ENCODE data around the gene PPARG. TPM values are rescaled to one million over a fixed set of nuclear protein-coding genes. Genes with fewer than 3 reads are reported as not detected.
"Not testable (repeated sequence)": the region's sequence is repeated elsewhere in the genome, so short reads cannot be mapped to it uniquely, and the experiment has no call there.

PPARG gene
- total RNA-seq, 1 donor: 4.7 TPM

- no peak for DNase-seq (ENCODE audit: low read depth)
- no peak for TF ChIP-seq CTCF (IDR thresholded peaks at IDR 0.05; ENCODE audit: insufficient read depth, low read depth, low read length)
Measured at GRCh38 chr3:12267376-12268030, 21.4 kb upstream of the PPARG start.

GRCh38 chr3:12268049-12268735, 20.7 kb upstream of the PPARG start:
- peak; percentile 46 for DNase-seq (ENCODE audit: low read depth)
- TF ChIP-seq CTCF (IDR thresholded peaks at IDR 0.05; ENCODE audit: insufficient read depth, low read depth, low read length): no peak
- no peak overlapping the region for H3K4me3 ChIP-seq (ENCODE audit: low read depth, low read length)

More at GRCh38 chr3:12267376-12268030, 21.4 kb upstream of the PPARG start:
- no peak overlapping the region for H3K4me3 ChIP-seq (ENCODE audit: low read depth, low read length)

- no peak overlapping the region for H3K4me3 ChIP-seq (ENCODE audit: low read depth, low read length)
- no peak for TF ChIP-seq CTCF (IDR thresholded peaks at IDR 0.05; ENCODE audit: insufficient read depth, low read depth, low read length)
- DNase-seq (ENCODE audit: low read depth): no peak
Measured at GRCh38 chr3:12270976-12271375, 17.9 kb upstream of the PPARG start.

- H3K4me3 ChIP-seq (ENCODE audit: low read depth, low read length): no peak overlapping the region
- DNase-seq (ENCODE audit: low read depth): peak; percentile 55
- no peak for TF ChIP-seq CTCF (IDR thresholded peaks at IDR 0.05; ENCODE audit: insufficient read depth, low read depth, low read length)
Measured at GRCh38 chr3:12273045-12273695, 15.7 kb upstream of the PPARG start.

GRCh38 chr3:12275974-12276650, 12.8 kb upstream of the PPARG start:
- no peak overlapping the region for H3K4me3 ChIP-seq (ENCODE audit: low read depth, low read length)
- DNase-seq (ENCODE audit: low read depth): no peak
- TF ChIP-seq CTCF (IDR thresholded peaks at IDR 0.05; ENCODE audit: insufficient read depth, low read depth, low read length): no peak

GRCh38 chr3:12276827-12277226, 12.0 kb upstream of the PPARG start:
- H3K4me3 ChIP-seq (ENCODE audit: low read depth, low read length); DNase-seq (ENCODE audit: low read depth): not testable (repeated sequence)

GRCh38 chr3:12278566-12278965, 10.3 kb upstream of the PPARG start:
- H3K4me3 ChIP-seq (ENCODE audit: low read depth, low read length): no peak overlapping the region
- no peak for TF ChIP-seq CTCF (IDR thresholded peaks at IDR 0.05; ENCODE audit: insufficient read depth, low read depth, low read length)
- no peak for DNase-seq (ENCODE audit: low read depth)

Data from fibroblast of villous mesenchyme (primary cell).